K562 (cell line): ENCODE results near the gene TRNT1. TPM values are rescaled to one million over a fixed set of nuclear protein-coding genes. Genes with fewer than 3 reads are reported as not detected.

Experiments
- ATAC-seq: fragments of 200-7000 bp; cut with Tn5 transposase; 3 replicates; pipeline ENCODE4 v1.9.1; 2020; ENCODE audit warnings: moderate library complexity
- BruUV-seq: library from RNA; stranded (reverse); fragments of 400-500 nt; replicated peaks from 2 replicates; lab custom pipeline; 2021; lab: Mats Ljungman, UMichigan
- CTCF ChIA-PET: fragments of 300-600 bp; formaldehyde crosslinking; extraction: SDS; loops from one replicate; lab custom pipeline; 2021; ENCODE audit warnings: low intra/inter-chr PET ratio; lab: Yijun Ruan, JAX
- POLR2A ChIA-PET: fragments of 300-600, 350-650 bp; sonication (Branson Sonifier 250); formaldehyde crosslinking; extraction: SDS; loops from one replicate; lab custom pipeline; 2021; ENCODE audit warnings: antibody characterized with exemption, inconsistent platforms; lab: Yijun Ruan, JAX
- DNase-seq, 4 experiments: peaks; one replicate each; pipeline versions ENCODE4 v3.0.0 to v3.0.0-alpha.2; 2011 to 2018; ENCODE audit warnings: low spot score in 3 of 4, mixed read lengths in 3 of 4; ENCODE audit errors: extremely low read depth in 1 of 4
- FAIRE-seq: peaks from 2 replicates; lab custom pipeline; 2011; peaks lifted over from hg19 to GRCh38; lab: Jason Lieb, UNC
- H2AFZ ChIP-seq: 2 replicates; pipeline ENCODE4 v1.6.0; 2011; ENCODE audit warnings: low read depth, low read length, control low read depth, inconsistent platforms
- H3K27ac ChIP-seq: fragments of 200-600 bp; 3 replicates; pipeline ENCODE4 v1.8.0; 2011; ENCODE audit warnings: low read depth, mild to moderate bottlenecking, control low read depth, inconsistent platforms, low read length, moderate library complexity, mixed read lengths; ENCODE audit errors: extremely low read depth
- H3K27me3 ChIP-seq, 2 experiments: fragments of 300-600 bp in 1 of 2; 2 replicates in 1 of 2; 3 replicates in 1 of 2; pipeline versions ENCODE4 v1.6.0 to v1.8.0; 2011; ENCODE audit warnings: inconsistent platforms in 2 of 2, low read length in 2 of 2, mild to moderate bottlenecking in 1 of 2, mixed read lengths in 1 of 2, moderate library complexity in 1 of 2; ENCODE audit not compliant: control insufficient read depth in 2 of 2, insufficient read depth in 2 of 2
- H3K36me3 ChIP-seq: fragments of 300-600 bp; 3 replicates; pipeline ENCODE4 v1.8.0; 2011; ENCODE audit warnings: mild to moderate bottlenecking, low read length, inconsistent platforms; ENCODE audit not compliant: control insufficient read depth, insufficient read depth
- H3K4me1 ChIP-seq, 2 experiments: fragments of 200-600 bp in 1 of 2; replicated peaks in 1 of 2; 2 replicates in 1 of 2; 3 replicates in 1 of 2; pipeline versions ENCODE4 v1.5.1 to v1.8.0; 2011; ENCODE audit warnings: inconsistent platforms in 2 of 2, low read length in 2 of 2, mild to moderate bottlenecking in 1 of 2, mixed read lengths in 1 of 2, moderate library complexity in 1 of 2; ENCODE audit not compliant: control insufficient read depth in 2 of 2, insufficient read depth in 2 of 2
- H3K4me2 ChIP-seq: 2 replicates; pipeline ENCODE4 v1.6.1; 2011; ENCODE audit warnings: low read length, control low read depth, inconsistent platforms, mixed read lengths; ENCODE audit not compliant: insufficient read depth
- H3K4me3 ChIP-seq: fragments of 200-600 bp; sonication (generic), shearing (Covaris generic); 2 replicates; pipeline ENCODE4 v1.5.1; 2016; ENCODE audit warnings: control low read depth, inconsistent platforms
- H3K79me2 ChIP-seq: fragments of 200-600 bp; 3 replicates; pipeline ENCODE4 v1.8.0; 2011; ENCODE audit warnings: low read length, inconsistent platforms; ENCODE audit not compliant: control insufficient read depth, insufficient read depth
- H3K9ac ChIP-seq, 2 experiments: 2 replicates each; pipeline versions ENCODE4 v1.6.0 to v1.6.1; 2011; ENCODE audit warnings: low read depth in 2 of 2, low read length in 2 of 2, control low read depth in 1 of 2, inconsistent platforms in 1 of 2, mild to moderate bottlenecking in 1 of 2, mixed read lengths in 1 of 2; ENCODE audit not compliant: insufficient read depth in 1 of 2
- H3K9me1 ChIP-seq: one replicate; pipeline ENCODE4 v1.6.0; 2011; ENCODE audit warnings: inconsistent platforms, mild to moderate bottlenecking, low read length, moderate library complexity; ENCODE audit not compliant: control insufficient read depth, insufficient read depth
- H3K9me3 ChIP-seq: replicated peaks from 2 replicates; pipeline ENCODE4 v1.5.1; 2011; ENCODE audit warnings: low read depth, low read length, inconsistent platforms; ENCODE audit not compliant: control insufficient read depth, insufficient read depth
- H4K20me1 ChIP-seq: replicated peaks from 2 replicates; pipeline ENCODE4 v1.6.1; 2011; ENCODE audit warnings: low read length, inconsistent platforms, mixed read lengths; ENCODE audit not compliant: control insufficient read depth, insufficient read depth
- ARID1B ChIP-seq: fragments of 450-650 bp; IDR thresholded peaks from 2 replicates; pipeline ENCODE4 v1.6.1; 2016; ENCODE audit warnings: antibody characterized with exemption, mild to moderate bottlenecking, inconsistent platforms
- ATF1 ChIP-seq, 2 experiments: fragments of 450-650 bp in 1 of 2; IDR thresholded peaks; 2 replicates each; pipeline ENCODE4 v1.6.1; 2016; ENCODE audit warnings: missing compliant biosample characterization in 1 of 2, missing genetic modification characterization in 1 of 2
- CBFA2T3 ChIP-seq: fragments of 450-650 bp; IDR thresholded peaks from 2 replicates; pipeline ENCODE4 v1.6.1; 2017
- CTCF ChIP-seq, 3 experiments: IDR thresholded peaks in 2 of 3; conservative IDR thresholded peaks in 1 of 3; 2 replicates each; pipeline ENCODE4 v1.5.1; 2011 to 2012; ENCODE audit warnings: low read length in 3 of 3, mild to moderate bottlenecking in 3 of 3, control low read depth in 2 of 3, improper control_type of control experiment in 1 of 3, inconsistent platforms in 1 of 3, low read depth in 1 of 3, mixed read lengths in 1 of 3, moderate library complexity in 1 of 3; ENCODE audit not compliant: insufficient read depth in 2 of 3
- CXXC5 ChIP-seq: fragments of 250-450 bp; sonication (Bioruptor Pico); IDR thresholded peaks from 2 replicates; pipeline ENCODE4 v1.8.0; 2022; ENCODE audit warnings: inconsistent platforms, mild to moderate bottlenecking, moderate library complexity
- DEAF1 ChIP-seq: fragments of 450-650 bp; formaldehyde crosslinking; IDR thresholded peaks from 2 replicates; pipeline ENCODE4 v1.4.0; 2020; ENCODE audit warnings: mild to moderate bottlenecking, moderate library complexity
- FOXA3 ChIP-seq, 2 experiments: fragments of 450-650 bp in 1 of 2; sonication (generic) in 1 of 2; formaldehyde crosslinking; IDR thresholded peaks in 1 of 2; conservative IDR thresholded peaks in 1 of 2; 2 replicates each; pipeline versions ENCODE4 v1.4.0 to v1.8.0; 2020 to 2022; ENCODE audit warnings: mild to moderate bottlenecking in 2 of 2, missing genetic modification reagents in 1 of 2
- GATA2 ChIP-seq: sonication (generic); formaldehyde crosslinking; IDR thresholded peaks from 2 replicates; pipeline ENCODE4 v1.4.0; 2020; ENCODE audit warnings: mild to moderate bottlenecking, missing genetic modification reagents
- MAFK ChIP-seq: IDR thresholded peaks from 2 replicates; pipeline ENCODE4 v1.6.1; 2011; ENCODE audit warnings: low read length, improper control_type of control experiment
- NFE2 ChIP-seq: IDR thresholded peaks from 2 replicates; pipeline ENCODE4 v1.6.1; 2014; ENCODE audit warnings: antibody characterized with exemption, low read depth
- NR2C2 ChIP-seq, 2 experiments: fragments of 200-800 bp in 1 of 2; sonication (Bioruptor generic) in 1 of 2; sonication (generic) in 1 of 2; formaldehyde crosslinking in 1 of 2; IDR thresholded peaks; 2 replicates each; pipeline versions ENCODE4 v1.6.1 to v1.8.0; 2016 to 2022; ENCODE audit warnings: mild to moderate bottlenecking in 1 of 2, missing compliant biosample characterization in 1 of 2, missing genetic modification characterization in 1 of 2, missing genetic modification reagents in 1 of 2
- RAD21 ChIP-seq, 2 experiments: fragments of 250-450 bp in 1 of 2; fragments of 450-650 bp in 1 of 2; sonication (Bioruptor Pico) in 1 of 2; formaldehyde crosslinking in 1 of 2; IDR thresholded peaks in 1 of 2; conservative IDR thresholded peaks in 1 of 2; 2 replicates each; pipeline versions ENCODE4 v1.4.0 to v1.8.0; 2020 to 2022; ENCODE audit warnings: mild to moderate bottlenecking in 2 of 2, moderate library complexity in 1 of 2
- SMARCA4 ChIP-seq: fragments of 450-650 bp; IDR thresholded peaks from 2 replicates; pipeline ENCODE4 v1.6.1; 2016
- SMC3 ChIP-seq: conservative IDR thresholded peaks from 2 replicates; pipeline ENCODE4 v1.6.1; 2011; ENCODE audit warnings: low read depth, low read length, improper control_type of control experiment; ENCODE audit not compliant: insufficient read depth
- ZEB2 ChIP-seq: fragments of 450-650 bp; IDR thresholded peaks from 2 replicates; pipeline ENCODE4 v1.6.1; 2016
- ZNF12 ChIP-seq: sonication (generic); formaldehyde crosslinking; IDR thresholded peaks from 2 replicates; pipeline ENCODE4 v1.4.0; 2020; ENCODE audit warnings: mild to moderate bottlenecking, missing genetic modification reagents
- ZNF316 ChIP-seq: fragments of 450-650 bp; IDR thresholded peaks from 2 replicates; pipeline ENCODE4 v1.6.1; 2016
- ZNF830 ChIP-seq: fragments of 250-450 bp; sonication (Bioruptor Pico); IDR thresholded peaks from 2 replicates; pipeline ENCODE4 v1.5.0; 2021; ENCODE audit warnings: mild to moderate bottlenecking
- WGBS: fragments of 100-300 bp; shearing (Covaris generic); methylation state at CpG from one replicate; pipeline ENCODE4 v1.1.6; 2016; ENCODE audit warnings: low coverage, mixed read lengths; ENCODE audit not compliant: insufficient coverage; ENCODE audit errors: missing lambda C conversion rate; 5-methylcytosine and 5-hydroxymethylcytosine counted together
- in situ Hi-C: fragments of 300-500 bp; cut with MboI; formaldehyde crosslinking; loops from 4 replicates; pipeline ENCODE4 v1.15.0; 2018; ENCODE audit warnings: inconsistent platforms, mixed read lengths
- intact Hi-C: fragments of 100-400 bp; cut with micrococcal nuclease; formaldehyde crosslinking; loops from 2 replicates; pipeline ENCODE4 v1.14.2; 2022
- polyA plus RNA-seq, 8 experiments: library from polyadenylated mRNA; depleted of rRNA in 4 of 8; stranded (reverse) in 5 of 8; unstranded in 3 of 8; fragments of >200 nt; fragmentation: Nextera tagmentation in 2 of 8; fragmentation: Illumina TruSeq in 1 of 8; extraction: Ambion mirVana in 2 of 8; extraction: Trizol in 1 of 8; gene quantifications; 2 replicates each; pipeline versions ENCODE4 v1.2.1 to v1.2.3, GENCODE V29; 2011 to 2014; ENCODE audit warnings: inconsistent platforms in 1 of 8, missing spikeins in 1 of 8
- total RNA-seq, 7 experiments: library from RNA; depleted of rRNA in 6 of 7; stranded (reverse); fragments of >200 nt in 6 of 7; fragmentation: Illumina TruSeq in 2 of 7; extraction: Trizol in 2 of 7; gene quantifications; 2 replicates each; pipeline versions ENCODE4 v1.2.1 to v1.2.3, GENCODE V29; 2011 to 2021; ENCODE audit warnings: low replicate concordance in 1 of 7

The TRNT1 gene
- total and polyA plus RNA-seq, 9 of the 15 experiments (the other 6 are each of a cell fraction or from before 2014, with no cell fraction given), result 38.1 to 58.2 (median 47.4) TPM

- BruUV-seq, result no TSS peak
- no peaks in the 10 kb centered on the region for H3K27me3 ChIP-seq
- no peaks in the 10 kb centered on the region for H3K9me1 ChIP-seq
- H3K4me1 ChIP-seq, result peaks cover 0 to 27% of the 10 kb centered on the region in 2 experiments; a peak in 3 of 5 replicates
- H3K4me2 ChIP-seq, result peak overlapping the region; percentile 31; the same call in 1 of the 2 replicates
- H3K36me3 ChIP-seq, result no peaks in the 10 kb centered on the region; the same call in 2 of the 3 replicates
- no peak overlapping the region for H3K4me3 ChIP-seq
- peak in 3 of 4 experiments; percentile 19 to 49 (median 48) for DNase-seq
- CTCF ChIA-PET, result no interaction called here
- peak overlapping the region; percentile 28 for H2AFZ ChIP-seq
- peak; percentile 66 for ATAC-seq
- peak; percentile 75 for FAIRE-seq
- intact Hi-C loops, result loop anchor here (1.0 kb wide), 1 partner anchor 1094 kb away; no protein-coding TSS in a partner anchor
- WGBS, result 12% methylated on average over 6 of the region's 6 CpGs
- POLR2A ChIA-PET, result interaction anchor here (0.6 kb wide), 2 partner anchors 9 to 985 kb away, joined by 3 read pairs; no protein-coding TSS in a partner anchor
- H4K20me1 ChIP-seq, result no peaks in the 10 kb centered on the region
- no peak overlapping the region for H3K9ac ChIP-seq
- no peaks in the 10 kb centered on the region for H3K79me2 ChIP-seq
- H3K9me3 ChIP-seq, result no peaks in the 10 kb centered on the region
- in situ Hi-C loops, result loop anchor here (5.0 kb wide), 1 partner anchor 1096 kb away; no protein-coding TSS in a partner anchor
- H3K27ac ChIP-seq, result no peak overlapping the region
- TF ChIP-seq FOXA3 (CRISPR knock-in tag; conservative IDR thresholded peaks at IDR 0.05 in 1 of 2, IDR thresholded peaks at IDR 0.05 in 1 of 2) (no peak), CBFA2T3 (no peak), ZNF316 (peak; percentile 79), MAFK (0 out of 2 replicates have a peak, but pooled peaks have one; percentile 24), CXXC5 (CRISPR knock-in tag) (0 out of 2 replicates have a peak, but pooled peaks have one; percentile 25), ATF1 (CRISPR knock-in tag; IDR thresholded peaks at IDR 0.05) (no peak), ATF1 (tag; IDR thresholded peaks at IDR 0.05) (peak; percentile 24; the same call in 1 of the 2 replicates), ARID1B (peak; percentile 45; the same call in 1 of the 2 replicates), NFE2 (peak; percentile 75), NR2C2 (CRISPR knock-in tag; IDR thresholded peaks at IDR 0.05) (no peak), NR2C2 (tag; IDR thresholded peaks at IDR 0.05) (0 out of 2 replicates have a peak, but pooled peaks have one; percentile 29), SMC3 (peak; percentile 38; the same call in 1 of the 2 replicates), DEAF1 (CRISPR knock-in tag) (0 out of 2 replicates have a peak, but pooled peaks have one; percentile 30), ZNF830 (no peak), ZNF12 (CRISPR knock-in tag) (no peak), SMARCA4 (0 out of 2 replicates have a peak, but pooled peaks have one; percentile 30), RAD21 (CRISPR knock-in tag; conservative IDR thresholded peaks at IDR 0.05 in 1 of 2, IDR thresholded peaks at IDR 0.05 in 1 of 2) (peak; percentile 32 to 61; a peak in 3 of 4 replicates), CTCF (IDR thresholded peaks at IDR 0.05 in 2 of 3, conservative IDR thresholded peaks at IDR 0.05 in 1 of 3; ENCODE audit: insufficient read depth in 2 of 3, low read depth in 1 of 3, low read length in 3 of 3) (peak; percentile 47 to 70 (median 63)), GATA2 (CRISPR knock-in tag) (peak; percentile 39; the same call in 1 of the 2 replicates), ZEB2 (0 out of 2 replicates have a peak, but pooled peaks have one; percentile 20)
These were observed 69.6 kb downstream of the TRNT1 start for GRCh38 chr3:3196148-3196861.
